ENCODE measurements around the gene RCN1.
"Not testable (repeated sequence)": the region's sequence is repeated elsewhere in the genome, so short reads cannot be mapped to it uniquely, and the experiment has no call there.

Gene RCN1

DNA sequence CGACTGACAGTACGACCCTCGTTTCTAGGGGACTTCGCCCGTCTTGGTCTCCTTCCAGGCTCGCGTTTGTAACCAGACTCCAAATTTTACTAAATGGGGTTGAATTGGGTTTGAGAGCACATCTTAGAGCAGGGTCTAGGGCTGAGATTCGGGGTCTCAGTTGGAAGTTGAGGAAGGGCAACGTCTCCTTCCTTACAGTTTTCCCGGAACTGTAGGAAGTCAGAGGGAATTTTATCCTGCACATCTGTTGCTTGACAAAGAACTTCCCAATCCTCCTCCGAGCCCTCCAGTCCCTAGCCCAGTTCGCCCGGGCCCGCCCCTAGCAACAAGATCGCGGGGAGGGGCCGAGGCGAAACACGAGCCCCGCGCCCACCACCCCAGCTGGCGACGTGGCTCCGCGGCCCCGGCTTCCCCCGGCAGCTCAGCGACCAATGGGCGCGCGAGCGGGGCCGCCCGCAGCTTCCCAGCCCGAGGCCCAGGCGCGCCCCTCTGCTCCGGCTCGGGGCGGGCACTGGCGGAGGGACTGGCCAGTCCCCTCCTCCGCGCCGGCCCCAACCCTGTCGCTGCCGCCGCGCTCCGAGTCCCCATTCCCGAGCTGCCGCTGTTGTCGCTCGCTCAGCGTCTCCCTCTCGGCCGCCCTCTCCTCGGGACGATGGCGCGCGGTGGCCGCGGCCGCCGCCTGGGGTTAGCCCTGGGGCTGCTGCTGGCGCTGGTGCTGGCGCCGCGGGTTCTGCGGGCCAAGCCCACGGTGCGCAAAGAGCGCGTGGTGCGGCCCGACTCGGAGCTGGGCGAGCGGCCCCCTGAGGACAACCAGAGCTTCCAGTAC lies at the start of gene RCN1:
Gene RCN1, plus strand, starts transcription at position 530 of the 826 bp plus-strand sequence. Its CDS starts 123 bp downstream, at position 653.
- DNase-seq: peak; percentile 59

DNA sequence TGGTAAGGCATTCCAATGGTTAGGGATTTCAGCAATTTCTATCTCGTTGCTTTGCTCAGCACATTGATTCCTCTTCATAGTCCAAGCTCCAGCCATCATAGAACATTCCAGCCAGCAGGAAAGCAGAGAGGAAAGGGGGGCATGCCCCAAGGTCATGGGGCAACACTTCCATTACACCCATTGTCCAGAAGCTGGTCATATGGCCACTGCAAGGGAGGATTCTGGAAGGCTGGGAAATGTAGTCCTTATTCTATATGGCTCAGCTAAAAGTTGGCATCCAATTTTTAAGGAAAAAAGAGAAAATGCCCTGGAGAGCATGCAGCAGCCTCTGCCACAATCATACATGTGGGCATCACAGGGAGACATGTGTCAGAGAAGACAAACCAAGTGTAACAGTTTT lies 47.1 kb upstream of the RCN1 start:
- no peak for DNase-seq

DNA sequence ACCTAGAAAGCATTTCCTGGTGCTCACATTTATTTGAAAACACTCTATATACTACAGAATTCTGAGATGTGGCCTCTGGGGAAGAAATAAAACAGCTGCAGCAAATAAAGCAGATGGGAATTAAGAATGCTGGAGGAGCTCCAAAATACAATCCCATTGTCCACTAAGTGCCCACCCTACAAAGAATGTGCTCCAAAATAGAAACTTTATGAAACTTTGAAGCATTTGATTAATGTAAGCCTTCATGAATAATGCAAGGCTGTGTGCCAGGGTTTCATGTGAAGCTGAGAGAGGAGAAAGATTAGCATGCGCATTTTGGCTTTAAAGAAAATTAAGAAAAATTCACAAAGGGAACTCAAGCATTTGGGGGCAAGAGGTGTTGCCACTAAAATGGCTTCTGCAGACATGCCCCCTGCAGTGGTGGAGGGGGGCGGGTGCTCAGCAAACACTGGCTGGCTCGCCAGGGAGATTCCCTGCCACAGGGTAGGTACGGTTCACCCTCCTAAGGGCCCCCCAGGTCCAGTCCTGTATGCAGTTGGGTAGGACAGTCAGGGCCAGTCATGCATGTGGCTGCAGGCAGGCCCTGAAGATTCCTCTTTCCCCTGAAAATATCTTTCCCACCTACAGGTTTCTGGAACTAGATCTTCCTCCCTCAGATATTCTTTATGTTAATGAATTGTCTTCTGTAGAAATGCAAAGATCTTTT lies 46.6 kb upstream of the RCN1 start:
- DNase-seq: no peak

DNA sequence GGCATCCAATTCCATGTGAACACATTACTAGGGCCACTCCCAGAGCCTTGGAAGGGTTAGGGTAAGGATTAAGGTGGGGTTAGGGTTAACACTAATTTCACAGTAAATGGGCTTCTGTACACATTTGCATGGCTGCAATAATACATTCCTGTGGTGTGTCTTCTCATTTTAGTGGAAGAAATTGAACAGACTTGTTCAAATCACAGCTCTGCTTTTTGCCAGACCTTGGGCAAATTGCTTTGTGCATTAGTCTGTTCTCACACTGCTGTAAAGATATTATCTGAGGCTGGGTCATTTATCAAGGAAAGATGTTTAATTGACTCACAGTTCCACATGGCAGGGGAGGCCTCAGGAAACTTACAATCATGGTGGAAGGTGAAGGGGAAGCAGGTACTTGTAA lies 45.4 kb upstream of the RCN1 start:
- no peak for DNase-seq

DNA sequence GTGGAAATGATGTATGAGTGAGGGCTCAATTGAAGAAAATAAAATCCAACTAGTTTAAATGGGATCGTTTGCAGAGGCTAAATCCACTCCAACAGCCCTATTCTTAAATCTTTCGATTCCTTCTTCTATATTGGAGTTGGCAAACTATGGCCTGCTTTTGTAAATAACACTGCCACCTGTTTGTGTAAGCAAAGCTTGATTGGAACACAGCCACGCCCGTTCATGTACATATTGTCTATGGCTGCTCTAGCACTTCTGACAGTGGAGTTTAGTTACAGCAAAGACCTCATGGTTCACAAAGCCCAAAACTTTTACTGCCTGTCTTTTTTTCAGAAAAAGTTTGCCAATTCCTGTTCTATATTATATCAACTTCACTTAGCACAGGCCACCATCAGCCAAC lies 40.6 kb upstream of the RCN1 start:
- no peak for DNase-seq

DNA sequence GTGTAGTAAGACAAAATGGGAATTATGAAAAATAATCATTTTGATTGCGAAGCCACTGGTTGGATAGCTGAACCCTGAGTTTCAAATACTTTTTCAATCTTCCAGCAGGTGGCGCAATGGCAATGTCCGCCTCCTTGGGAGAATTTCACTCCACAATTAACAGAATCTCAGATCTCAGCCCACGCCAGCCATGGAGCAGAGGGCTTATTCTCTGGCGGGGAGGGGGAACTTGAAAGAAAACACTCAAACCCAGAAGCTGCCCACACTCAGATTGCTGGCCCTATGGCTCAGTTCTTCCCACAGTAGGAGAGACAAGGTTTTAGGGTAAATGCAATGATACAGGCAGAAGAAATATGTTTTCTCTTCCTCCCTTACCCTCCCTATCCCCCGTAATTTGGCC lies 38.7 kb upstream of the RCN1 start:
- DNase-seq: peak; percentile 61

DNA sequence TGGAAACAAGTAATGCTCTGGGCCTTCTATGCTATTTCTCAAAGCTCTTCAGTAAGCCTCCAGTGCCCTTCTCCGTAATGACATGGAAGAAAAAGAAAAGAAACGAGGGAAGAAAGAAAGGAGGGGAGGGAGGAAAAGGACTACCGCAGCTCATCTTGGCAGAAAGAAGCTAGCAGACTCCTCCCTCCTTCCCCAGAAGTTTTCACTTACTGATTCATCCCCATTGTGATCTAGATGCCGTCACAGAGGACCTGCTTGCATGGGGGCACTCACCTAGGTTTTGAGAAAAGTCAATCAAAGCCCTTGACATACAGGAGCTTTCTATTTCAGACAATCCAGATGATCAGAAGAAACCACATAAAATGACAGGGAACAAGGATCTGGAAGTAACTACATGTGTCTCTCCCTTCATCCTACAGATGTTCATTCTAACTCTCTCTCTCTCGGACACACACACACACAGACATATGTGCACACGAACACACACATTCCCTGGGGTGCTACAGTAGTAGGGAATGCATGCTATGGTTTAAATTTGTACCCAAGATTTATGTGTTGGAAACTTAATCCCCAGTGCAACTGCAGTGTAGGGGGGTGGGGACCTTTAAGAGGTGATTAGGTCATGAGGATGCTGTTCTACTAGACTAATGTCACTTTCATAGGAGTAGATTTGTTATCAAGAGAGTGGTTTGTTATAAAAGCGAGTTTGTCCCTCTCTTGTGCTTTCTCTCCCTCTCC lies 37.6 kb upstream of the RCN1 start:
- no peak for DNase-seq

DNA sequence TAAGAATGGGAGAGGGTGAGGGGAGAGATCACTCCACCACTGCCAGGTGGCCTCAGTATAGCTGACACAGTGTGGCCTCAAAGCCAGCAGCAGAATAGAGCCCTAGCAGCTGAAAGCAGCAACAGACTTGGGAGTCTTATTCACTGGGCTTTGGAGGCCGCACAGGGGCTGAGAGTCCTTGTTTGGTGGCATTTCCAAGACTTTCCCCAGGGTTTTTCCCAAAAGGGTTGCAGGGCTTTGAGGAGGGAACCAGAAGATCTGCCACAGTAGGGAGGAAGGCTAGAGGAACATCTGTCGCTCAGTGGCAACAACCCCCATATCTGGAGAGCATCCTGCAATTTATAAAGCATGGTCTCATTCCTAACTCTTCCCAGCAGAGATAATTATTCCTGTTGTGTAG lies 35.0 kb upstream of the RCN1 start:
- DNase-seq: no peak

DNA sequence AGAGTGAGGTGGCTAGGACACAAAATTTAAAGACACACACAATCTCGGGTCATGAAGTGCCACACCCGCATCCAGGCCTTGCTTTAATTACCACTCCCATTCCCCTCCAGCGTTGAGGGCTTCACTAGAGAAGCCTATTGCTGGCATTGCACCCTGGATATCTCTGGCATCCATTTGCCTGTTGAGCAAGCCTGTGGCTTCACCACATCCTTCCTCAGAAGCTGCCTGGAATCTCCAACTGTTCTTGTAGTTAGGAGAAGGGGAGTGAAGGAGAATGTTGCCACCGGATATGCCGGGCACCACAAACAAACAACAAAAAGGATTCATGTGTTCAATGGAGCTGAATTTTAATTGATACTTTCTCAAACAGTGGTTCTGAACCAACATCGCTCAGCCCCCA lies 34.4 kb upstream of the RCN1 start:
- DNase-seq: peak; percentile 26

DNA sequence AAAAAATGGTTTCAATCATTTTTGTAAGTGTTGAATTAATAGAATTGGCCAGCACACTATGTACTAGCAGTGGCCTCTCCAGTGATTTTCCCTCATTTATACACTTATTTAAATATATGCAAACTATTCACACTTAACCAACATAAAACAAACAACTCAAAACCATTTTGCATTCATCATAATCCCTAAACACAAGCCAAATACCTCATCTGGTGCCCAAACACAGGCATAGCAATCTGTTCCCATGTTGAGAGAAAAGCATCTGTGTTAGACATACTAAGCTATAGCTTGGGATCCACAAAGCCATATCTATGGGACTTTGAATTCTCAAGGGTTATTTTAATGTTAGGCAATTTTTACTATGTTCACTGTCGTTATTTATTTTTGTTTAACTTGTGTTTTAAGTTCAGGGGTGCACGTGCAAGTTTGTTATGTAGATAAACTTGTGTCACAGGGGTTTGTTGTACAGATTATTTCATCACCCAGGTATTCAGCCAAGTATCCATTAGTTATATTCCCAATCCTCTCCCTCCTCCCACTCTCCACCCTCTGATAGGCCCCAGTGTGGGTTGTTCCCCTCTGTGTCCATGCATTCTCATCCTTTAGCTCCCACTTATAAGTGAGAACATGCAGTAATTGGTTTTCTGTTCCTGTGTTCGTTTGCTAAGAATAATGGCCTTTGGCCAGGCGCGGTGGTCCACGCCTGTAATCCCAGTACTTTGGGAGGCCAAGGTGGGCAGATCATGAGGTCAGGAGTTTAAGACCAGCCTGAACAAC lies 31.0 kb upstream of the RCN1 start:
- no peak for DNase-seq

DNA sequence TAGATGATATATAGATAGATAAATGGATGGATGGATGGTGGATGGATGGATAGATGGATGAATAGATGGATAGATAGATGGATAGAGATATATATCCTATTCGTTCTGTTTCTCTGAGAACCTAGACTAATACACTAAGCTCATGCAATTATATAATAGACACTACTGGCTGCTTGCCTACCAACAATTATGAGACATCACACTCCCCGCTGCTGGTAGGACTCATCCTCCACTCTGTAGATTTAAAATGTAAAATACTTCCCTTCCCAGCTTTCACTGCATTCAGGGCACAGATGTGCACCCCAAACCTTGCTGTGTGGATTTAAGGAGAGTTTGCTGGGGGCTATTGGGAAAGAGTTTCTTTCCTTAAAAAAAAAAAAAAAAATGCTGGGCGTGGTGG lies 28.3 kb upstream of the RCN1 start:
- DNase-seq: no peak

DNA sequence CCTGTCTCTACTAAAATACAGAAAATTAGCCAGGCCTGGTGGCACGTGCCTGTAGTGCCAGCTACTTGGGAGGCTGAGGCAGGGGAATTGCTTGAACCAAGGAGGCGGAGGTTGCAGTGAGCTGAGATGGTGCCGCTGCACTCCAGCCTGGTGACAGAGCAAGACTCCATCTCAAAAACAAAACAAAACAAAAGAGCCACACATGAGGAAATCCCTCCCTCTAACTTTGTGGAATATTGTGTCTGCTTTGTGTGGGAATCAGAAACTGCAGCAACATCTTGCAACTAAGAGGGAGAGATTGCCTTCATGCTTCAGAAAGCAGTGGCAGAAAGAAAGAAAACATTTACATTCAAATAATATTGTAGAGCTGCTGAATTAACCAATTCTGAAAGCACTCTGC lies 27.8 kb upstream of the RCN1 start:
- not testable (repeated sequence) for DNase-seq

DNA sequence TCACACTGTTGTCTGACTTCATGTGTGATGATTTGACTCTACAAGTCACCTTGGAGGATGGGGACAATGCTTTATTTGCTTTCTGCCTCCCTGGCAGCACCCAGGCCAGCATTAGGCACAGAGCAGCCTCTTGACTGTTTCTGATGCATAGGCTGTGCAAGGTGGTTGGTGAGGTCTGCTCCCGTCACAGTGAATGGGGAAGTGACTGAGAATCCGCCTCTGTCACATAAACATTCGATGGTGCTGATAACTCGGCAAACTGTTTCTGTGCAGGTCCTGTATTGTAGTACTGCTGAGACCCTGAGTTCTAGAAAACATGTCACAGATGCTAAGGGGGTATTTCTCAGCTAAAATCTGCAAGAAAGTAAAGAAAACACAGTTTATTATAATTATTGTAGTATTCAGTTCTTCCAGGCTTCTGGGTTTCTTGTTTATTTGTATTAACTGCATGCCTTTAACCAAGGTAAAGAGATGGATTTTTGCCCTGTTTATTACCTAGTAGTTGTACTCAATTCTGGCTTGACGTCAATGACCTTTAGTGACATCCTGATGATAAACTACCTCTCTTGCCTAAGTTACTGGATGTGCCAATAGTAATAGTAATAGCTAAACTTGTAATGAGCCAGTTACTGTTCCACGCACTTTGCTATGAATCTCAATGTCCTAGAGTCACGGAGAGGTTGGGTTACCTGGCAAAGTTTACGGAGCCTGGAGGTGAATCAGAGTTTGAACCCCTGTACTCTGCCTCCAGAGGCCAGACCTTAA lies 24.8 kb upstream of the RCN1 start:
- DNase-seq: no peak

DNA sequence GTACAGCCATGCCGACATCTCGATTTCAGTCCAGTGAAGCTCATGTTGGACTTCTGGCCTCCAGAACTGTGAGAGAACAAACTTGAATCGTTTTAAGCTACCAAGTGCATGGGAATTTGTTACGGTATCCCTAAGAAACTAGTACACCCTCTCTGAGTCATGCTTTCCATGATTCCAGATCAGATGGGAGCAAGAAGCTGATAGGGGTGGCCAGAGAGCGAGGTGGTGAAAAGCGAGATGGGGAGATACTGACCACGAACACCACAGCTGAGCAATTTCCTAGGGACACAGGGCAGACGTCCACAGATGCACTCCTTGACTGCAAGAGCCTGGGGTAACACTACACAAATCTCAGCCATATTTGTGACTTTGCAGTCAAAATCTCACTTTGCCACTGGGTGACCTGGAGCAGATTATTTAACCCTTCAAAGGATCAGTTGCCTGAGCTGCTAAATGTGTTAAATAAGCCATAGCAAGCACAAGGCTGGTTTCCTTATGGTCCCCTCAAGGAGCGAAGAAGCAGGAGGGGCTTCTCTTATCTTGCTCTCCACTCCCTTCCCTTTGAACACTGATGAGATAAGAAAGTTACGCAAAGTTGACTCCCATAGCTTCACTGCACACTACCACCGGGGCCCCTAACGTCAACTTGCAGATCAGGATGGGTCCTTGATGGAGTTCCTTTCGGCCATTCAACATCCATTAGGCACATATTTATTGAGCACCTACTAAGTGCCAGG lies 22.6 kb upstream of the RCN1 start:
- no peak for DNase-seq

DNA sequence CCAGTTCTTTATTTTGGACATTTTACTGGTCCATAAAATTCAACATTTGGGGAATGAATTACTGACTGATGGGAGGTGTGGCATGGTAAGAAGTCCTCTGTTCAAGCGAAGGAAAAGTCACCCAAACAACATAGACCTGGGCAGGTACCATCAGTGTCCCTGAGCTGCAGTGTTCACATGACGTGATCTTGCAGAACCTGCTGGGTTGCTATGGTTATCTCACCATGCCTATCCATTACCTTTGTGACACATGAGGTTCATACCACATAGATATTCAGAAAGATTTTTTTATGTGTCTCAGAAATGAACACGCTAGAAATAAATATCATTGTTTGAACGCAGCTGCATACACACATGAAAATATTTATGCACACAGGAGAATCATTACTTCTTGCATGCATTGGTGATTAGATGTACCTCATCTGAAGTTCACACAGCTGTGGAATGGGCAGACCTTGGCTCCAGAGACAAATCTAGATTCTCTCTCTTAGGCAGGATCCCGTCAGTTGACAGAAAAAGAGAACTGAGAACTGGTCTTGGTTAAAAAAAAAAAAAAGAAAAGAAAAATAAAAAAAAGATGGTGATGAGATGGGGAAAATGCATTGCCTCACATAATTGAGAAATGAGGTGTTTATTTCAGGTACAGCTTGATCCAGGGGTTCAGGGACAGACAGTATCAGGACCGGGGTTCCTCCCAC lies 21.4 kb upstream of the RCN1 start:
- no peak for DNase-seq

DNA sequence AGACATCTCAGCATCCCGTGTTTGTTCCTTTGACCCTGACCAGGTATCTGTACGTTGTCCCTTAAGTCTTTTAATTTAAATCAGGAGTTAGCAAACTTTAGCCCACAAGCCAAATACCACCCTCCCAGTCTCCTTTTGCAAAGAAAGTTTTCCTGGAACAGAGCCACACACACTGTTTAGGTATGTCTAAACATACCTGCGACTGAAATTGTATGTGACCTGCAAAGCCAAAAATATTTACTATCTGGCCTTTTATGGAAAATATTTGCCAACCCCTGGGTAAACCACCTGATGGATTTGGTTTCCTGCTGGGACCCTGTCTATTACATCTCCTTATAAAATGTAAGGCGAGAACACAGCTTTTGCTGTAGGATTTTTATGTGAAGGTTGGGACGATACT lies 20.2 kb upstream of the RCN1 start:
- DNase-seq: no peak

DNA sequence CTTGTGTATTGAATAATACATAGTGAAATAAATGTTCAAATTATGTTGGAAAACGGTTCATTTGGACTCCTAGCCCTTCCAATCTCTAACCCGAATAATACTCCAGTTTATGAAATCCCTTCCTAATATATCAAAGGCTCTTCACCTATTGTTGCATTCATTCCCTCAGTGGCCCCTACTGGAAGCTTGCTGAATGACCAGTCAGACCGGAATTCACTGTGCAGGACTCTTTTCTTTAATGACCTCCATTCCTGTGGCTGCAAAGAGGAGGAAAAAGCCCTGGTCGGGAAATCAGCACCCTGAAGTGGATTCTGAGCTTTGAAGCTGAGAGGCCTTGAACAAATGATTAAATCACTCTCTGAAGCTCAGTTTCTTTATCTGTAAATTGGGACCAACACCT lies 19.1 kb upstream of the RCN1 start:
- DNase-seq: no peak

DNA sequence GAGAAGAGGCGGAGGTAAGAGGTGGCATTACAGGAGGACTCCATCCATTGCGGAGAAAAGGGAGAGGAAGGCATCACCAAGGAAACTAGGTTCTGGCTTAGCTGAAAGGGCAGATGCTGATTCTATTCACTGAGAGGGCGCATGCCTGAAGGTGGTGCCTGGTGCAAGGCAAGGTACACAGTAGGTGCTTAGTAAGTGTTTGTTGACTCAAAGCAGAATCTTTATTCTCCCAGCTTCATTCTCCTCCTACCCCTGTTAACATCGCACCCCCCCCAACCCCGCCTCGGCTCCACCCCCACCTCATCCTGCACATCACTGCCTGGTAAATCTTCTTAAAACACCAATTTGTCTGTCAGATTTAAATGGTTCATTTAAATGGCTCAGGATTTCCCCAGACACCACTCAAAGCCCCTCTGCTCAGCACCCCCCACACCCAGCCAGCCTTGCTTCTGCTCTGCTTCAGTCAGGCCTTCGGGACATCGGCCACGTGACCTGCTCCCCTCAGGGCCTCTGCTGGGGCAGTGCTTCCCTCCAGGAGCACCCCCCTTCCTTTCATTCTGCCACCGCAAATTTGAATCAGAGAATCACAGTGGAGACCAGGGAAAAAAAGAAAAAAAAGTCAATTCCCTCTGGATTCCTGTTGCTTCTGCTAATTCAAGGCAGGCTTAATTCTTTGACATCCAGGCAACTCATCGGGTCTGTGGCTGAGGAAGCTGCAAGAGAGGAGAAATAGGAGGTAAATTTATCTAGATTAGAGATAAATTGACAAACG lies 17.8 kb upstream of the RCN1 start:
- no peak for DNase-seq

DNA sequence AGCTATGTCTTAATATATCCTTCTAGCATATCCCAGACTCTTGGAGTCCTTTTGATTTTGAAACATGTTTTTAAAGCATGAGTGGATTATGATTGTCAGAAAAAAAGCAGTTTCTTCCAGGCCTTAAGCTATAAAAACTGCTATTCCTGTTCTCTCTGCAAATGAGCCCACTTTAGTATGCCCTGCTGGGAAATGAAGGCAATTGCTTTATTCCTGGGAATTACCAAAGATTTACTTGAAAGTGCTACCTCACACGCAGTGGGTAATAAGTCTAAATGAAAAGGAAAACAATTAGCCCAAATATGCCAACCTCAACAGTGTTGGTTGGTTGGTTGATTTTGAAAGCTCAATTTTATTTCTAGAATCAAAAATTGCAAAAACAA lies 17.2 kb upstream of the RCN1 start:
- no peak for DNase-seq

DNA sequence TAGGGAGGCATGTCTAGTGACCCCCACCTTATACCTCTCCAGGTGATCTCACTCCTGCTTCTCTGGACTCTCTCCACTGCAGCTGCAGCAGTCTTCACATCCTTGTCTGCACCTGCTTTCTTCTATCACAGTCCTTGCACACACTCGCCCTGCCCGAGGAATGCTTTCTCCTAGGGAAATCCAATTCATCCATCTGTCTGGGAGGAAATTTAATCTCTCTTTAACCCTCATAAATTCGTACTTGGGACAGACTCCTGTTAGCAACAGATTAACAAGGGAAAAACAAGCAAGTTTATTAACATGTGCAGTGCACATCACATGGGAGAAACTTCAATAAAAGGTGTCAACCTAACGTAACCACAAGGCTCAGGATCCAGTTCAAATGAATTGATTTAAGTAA lies 11.3 kb upstream of the RCN1 start:
- DNase-seq: no peak

Data from inflammatory macrophage treated with lipopolysaccharide for 4 hours (primary cell).